HL-60 (cell line): ENCODE measurements around the gene ADGRL3.

Experiments used
- DNase-seq, 2 experiments: peaks; one replicate each; pipeline ENCODE4 v3.0.0-alpha.2; 2010 to 2020; ENCODE audit warnings: low read depth in 1 of 2, low spot score in 1 of 2
- H3K27ac ChIP-seq: fragments of 250-450 bp; sonication (Bioruptor Pico); replicated peaks from 2 replicates; pipeline ENCODE4 v1.5.1; 2020; ENCODE audit warnings: mild to moderate bottlenecking, moderate library complexity
- H3K27me3 ChIP-seq: fragments of 250-450 bp; sonication (Bioruptor Pico); 2 replicates; pipeline ENCODE4 v1.5.1; 2021; ENCODE audit warnings: mild to moderate bottlenecking, moderate library complexity; ENCODE audit not compliant: insufficient read depth, poor library complexity, severe bottlenecking
- H3K4me3 ChIP-seq: replicated peaks from 2 replicates; pipeline ENCODE4 v1.5.1; 2011; ENCODE audit warnings: mild to moderate bottlenecking, control low read depth, low read length; ENCODE audit not compliant: insufficient read depth
- CTCF ChIP-seq: IDR thresholded peaks from one replicate; pipeline ENCODE4 v1.5.1; 2011; ENCODE audit warnings: low read length, control low read depth, inconsistent platforms; ENCODE audit not compliant: insufficient read depth
- GABPA ChIP-seq: IDR thresholded peaks from 2 replicates; pipeline ENCODE4 v1.6.1; 2012; ENCODE audit warnings: low read depth
- POLR2AphosphoS5 ChIP-seq: IDR thresholded peaks from 2 replicates; pipeline ENCODE4 v1.6.1; 2012; ENCODE audit warnings: low read depth
- REST ChIP-seq: IDR thresholded peaks from 2 replicates; pipeline ENCODE4 v1.6.1; 2012; ENCODE audit warnings: low read depth; ENCODE audit not compliant: insufficient replicate concordance
- SPI1 ChIP-seq: IDR thresholded peaks from 2 replicates; pipeline ENCODE4 v1.6.1; 2012; ENCODE audit warnings: low read depth, mild to moderate bottlenecking, borderline replicate concordance

ADGRL3 gene

GRCh38 chr4:61770456-61770855, 570.3 kb downstream of the ADGRL3 start:
- no peak for DNase-seq
- H3K27me3 ChIP-seq: no peaks in the 10 kb centered on the region
- TF ChIP-seq REST (no peak), SPI1 (no peak), CTCF (no peak), GABPA (no peak), POLR2AphosphoS5 (no peak)
- H3K27ac ChIP-seq: no peak overlapping the region
- no peak overlapping the region for H3K4me3 ChIP-seq

- H3K4me3 ChIP-seq: no peak overlapping the region
Observed at GRCh38 chr4:61771056-61771455, 570.9 kb downstream of the ADGRL3 start.

GRCh38 chr4:61772126-61772525, 572.0 kb downstream of the ADGRL3 start:
- no peak overlapping the region for H3K27ac ChIP-seq
- no peaks in the 10 kb centered on the region for H3K27me3 ChIP-seq
- TF ChIP-seq GABPA: no peak
- TF ChIP-seq CTCF: no peak
- TF ChIP-seq SPI1: no peak
- no peak for TF ChIP-seq POLR2AphosphoS5
- no peak for TF ChIP-seq REST
- H3K4me3 ChIP-seq: no peak overlapping the region
- no peak for DNase-seq

More at GRCh38 chr4:61771056-61771455, 570.9 kb downstream of the ADGRL3 start:
- Histone ChIP-seq H3K27ac (no peak overlapping the region), H3K27me3 (no peaks in the 10 kb centered on the region)
- no peak for TF ChIP-seq REST
- no peak for DNase-seq
